ENCODE results near the gene OR2C1.

The OR2C1 gene

GRCh38 chr16:3400446-3400778, 44.7 kb downstream of the OR2C1 start:
- DNase-seq (ENCODE audit: low read depth in 2 of 2) = no peak

DNA sequence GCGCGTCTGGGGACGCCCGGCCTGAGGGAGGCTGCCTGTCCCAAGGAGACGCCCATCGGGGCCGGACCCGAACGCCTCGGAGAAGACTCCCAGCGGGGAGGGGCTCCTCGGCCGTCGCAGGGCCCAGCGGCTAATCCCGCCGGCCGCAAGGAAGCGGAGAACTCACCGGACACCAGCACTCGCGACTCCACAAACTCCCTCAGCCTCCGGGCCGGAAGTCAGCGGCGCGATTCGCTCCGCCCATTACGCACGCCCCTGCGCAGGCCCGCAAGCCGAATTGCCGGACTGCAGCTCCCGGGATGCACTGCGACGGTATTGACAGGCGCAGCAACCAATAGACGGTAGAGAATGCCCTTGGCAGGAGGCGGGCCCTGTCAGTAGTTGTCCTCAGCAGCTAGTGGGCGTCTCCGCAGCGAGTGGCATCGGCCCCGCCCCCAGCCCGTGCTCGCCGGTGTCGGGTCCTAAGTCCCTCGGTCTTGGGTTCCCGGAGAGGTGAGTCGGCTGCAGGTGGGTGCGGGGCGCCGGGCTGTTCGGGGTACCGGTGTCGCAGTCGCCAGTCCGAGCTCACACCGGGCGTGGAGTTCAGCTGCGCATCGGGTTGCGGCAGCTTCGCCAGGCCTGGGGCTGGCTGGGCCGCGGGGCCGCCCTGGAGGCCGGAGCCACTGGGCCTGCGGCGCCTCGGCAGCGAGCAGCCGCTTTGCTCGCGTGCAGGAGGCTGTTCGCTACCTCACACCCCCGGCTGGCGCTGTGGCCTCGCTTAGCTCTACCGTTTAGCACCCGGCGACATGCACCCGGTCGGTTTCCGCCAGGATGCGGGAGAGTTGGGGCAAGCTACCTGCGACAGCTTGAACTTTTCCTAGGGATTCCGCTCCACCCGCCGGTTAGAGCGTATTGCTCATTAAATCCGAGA, 45.3 kb downstream of the OR2C1 start, which contains the start of the genes ZNF174 and ZSCAN32:
TSS of gene ZNF174 (plus strand) at position 437 of the 910 bp plus-strand sequence. CDS start 790 bp downstream, outside the sequence.
TSS of gene ZSCAN32 (minus strand) at position 226 of the 910 bp plus-strand sequence. CDS start 3,447 bp downstream, outside the sequence.
- peak; percentile 97 to 98 for DNase-seq (ENCODE audit: low read depth in 2 of 2)

DNA sequence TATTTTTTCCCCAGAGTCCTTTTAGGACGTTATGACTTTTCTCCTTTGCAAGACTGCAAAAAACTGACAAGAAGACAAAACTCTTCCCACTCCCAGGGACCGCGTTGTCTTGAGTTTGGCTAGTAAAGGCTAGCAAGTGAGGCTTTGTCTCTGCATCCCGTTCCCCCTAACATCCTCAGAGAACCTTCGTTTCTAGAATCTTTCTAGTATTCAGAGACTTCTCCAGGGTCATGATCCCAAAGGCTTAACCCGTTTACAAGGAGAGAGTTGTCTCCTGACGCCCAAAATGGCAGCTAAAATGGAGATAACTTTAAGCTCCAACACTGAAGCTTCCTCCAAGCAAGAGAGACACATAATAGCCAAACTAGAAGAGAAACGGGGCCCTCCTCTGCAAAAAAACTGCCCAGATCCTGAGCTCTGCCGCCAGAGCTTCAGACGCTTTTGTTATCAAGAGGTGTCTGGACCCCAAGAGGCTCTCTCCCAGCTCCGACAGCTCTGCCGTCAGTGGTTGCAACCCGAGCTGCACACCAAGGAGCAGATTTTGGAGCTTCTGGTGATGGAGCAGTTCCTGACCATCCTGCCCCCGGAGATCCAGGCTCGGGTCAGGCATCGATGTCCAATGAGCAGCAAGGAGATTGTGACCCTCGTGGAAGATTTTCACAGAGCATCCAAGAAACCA, 46.2 kb downstream of the OR2C1 start:
- DNase-seq (ENCODE audit: low read depth in 2 of 2) = no peak

All from fibroblast of skin of left quadriceps (primary cell).